HG03354 (cell line): ENCODE measurements around the gene LRIG3.

ENCODE experiments used
- ATAC-seq: cut with Tn5 transposase; IDR thresholded peaks from one replicate; pipeline ENCODE4 v1.9.1; 2021; ENCODE audit warnings: mild to moderate bottlenecking; ENCODE audit not compliant: unreplicated experiment, poor library complexity, severe bottlenecking

LRIG3 gene

GRCh38 chr12:58934528-58934927 lies 14.2 kb upstream of the LRIG3 start:
- ATAC-seq = no peak

- no peak for ATAC-seq
Measured at GRCh38 chr12:58932806-58933681, 12.7 kb upstream of the LRIG3 start.

- ATAC-seq = no peak
Measured at GRCh38 chr12:58931518-58931917, 11.2 kb upstream of the LRIG3 start.

- ATAC-seq = no peak
Measured at GRCh38 chr12:58930770-58931324, 10.5 kb upstream of the LRIG3 start.

GRCh38 chr12:58927120-58927519 lies 6.8 kb upstream of the LRIG3 start:
- no peak for ATAC-seq

GRCh38 chr12:58926586-58926985 lies 6.3 kb upstream of the LRIG3 start:
- no peak for ATAC-seq

- ATAC-seq = no peak
Measured at GRCh38 chr12:58925751-58926150, 5.4 kb upstream of the LRIG3 start.

- no peak for ATAC-seq
Measured at GRCh38 chr12:58925111-58925611, 4.9 kb upstream of the LRIG3 start.

- ATAC-seq = no peak
Measured at GRCh38 chr12:58924652-58925051, 4.3 kb upstream of the LRIG3 start.

GRCh38 chr12:58923781-58924180 lies 3.5 kb upstream of the LRIG3 start:
- ATAC-seq = no peak

GRCh38 chr12:58922849-58923248 lies 2.5 kb upstream of the LRIG3 start:
- no peak for ATAC-seq

GRCh38 chr12:58920961-58921861 lies 907 bp upstream of the LRIG3 start:
- ATAC-seq = no peak

- no peak for ATAC-seq
Measured at GRCh38 chr12:58919231-58920101, 838 bp downstream of the LRIG3 start.

GRCh38 chr12:58918469-58918844 lies 1.8 kb downstream of the LRIG3 start:
- ATAC-seq = no peak

- ATAC-seq = no peak
Measured at GRCh38 chr12:58917699-58918468, 2.4 kb downstream of the LRIG3 start.

GRCh38 chr12:58916921-58917511 lies 3.3 kb downstream of the LRIG3 start:
- no peak for ATAC-seq

- no peak for ATAC-seq
Measured at GRCh38 chr12:58916161-58916621, 4.1 kb downstream of the LRIG3 start.

- no peak for ATAC-seq
Measured at GRCh38 chr12:58915634-58916033, 4.7 kb downstream of the LRIG3 start.
